ENCODE data around the gene KANSL1.

KANSL1 gene

GRCh38 chr17:45983614-45984310 is 209.5 kb downstream of the KANSL1 start:
- no peak for DNase-seq

DNA sequence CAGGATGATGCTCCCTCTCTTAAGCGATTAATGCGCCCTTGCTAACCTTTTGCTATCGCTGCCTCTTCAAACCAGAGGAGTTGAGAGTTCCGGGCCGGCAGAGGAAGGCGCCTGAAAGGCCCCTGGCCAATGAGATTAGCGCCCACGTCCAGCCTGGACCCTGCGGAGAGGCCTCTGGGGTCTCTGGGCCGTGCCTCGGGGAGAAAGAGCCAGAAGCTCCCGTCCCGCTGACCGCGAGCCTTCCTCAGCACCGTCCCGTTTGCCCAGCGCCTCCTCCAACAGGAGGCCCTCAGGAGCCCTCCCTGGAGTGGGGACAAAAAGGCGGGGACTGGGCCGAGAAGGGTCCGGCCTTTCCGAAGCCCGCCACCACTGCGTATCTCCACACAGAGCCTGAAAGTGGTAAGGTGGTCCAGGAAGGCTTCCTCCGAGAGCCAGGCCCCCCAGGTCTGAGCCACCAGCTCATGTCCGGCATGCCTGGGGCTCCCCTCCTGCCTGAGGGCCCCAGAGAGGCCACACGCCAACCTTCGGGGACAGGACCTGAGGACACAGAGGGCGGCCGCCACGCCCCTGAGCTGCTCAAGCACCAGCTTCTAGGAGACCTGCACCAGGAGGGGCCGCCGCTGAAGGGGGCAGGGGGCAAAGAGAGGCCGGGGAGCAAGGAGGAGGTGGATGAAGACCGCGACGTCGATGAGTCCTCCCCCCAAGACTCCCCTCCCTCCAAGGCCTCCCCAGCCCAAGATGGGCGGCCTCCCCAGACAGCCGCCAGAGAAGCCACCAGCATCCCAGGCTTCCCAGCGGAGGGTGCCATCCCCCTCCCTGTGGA is 210.2 kb downstream of the KANSL1 start:
- no peak for DNase-seq

DNA sequence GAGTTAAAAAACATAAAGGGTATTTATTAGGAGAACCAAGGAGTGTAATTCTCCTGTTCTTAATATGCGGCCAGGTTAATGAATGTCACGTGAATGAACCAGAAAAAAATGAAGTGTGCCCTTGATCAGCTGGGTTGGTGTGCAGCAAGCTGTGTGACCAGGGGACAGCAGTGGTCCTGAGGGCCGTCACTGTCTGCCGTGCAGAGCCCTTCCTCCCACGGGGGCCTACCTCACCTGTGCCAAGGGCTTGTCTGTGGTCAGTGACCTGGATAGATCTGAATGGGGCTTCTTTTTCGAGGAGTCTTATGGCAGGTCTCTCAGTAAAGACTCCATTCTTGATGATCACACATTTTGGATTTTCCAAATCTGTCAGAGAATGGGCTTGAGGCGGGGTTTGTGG is 211.9 kb downstream of the KANSL1 start:
- no peak for DNase-seq

GRCh38 chr17:45980855-45981254 is 212.4 kb downstream of the KANSL1 start:
- no peak for DNase-seq

Measured in anterior cingulate cortex (tissue), 58 donors.